DND-41 (cell line): ENCODE data around the gene SALL1.

Experiments
- EZH2 ChIP-seq: IDR thresholded peaks from 3 replicates; pipeline ENCODE4 v1.6.1; 2012; ENCODE audit warnings: borderline replicate concordance, low read depth, mild to moderate bottlenecking, moderate library complexity, low read length, inconsistent platforms; ENCODE audit not compliant: severe bottlenecking
- TF ChIP-seq, protein P1 (sequence below): IDR thresholded peaks from 2 replicates; pipeline ENCODE4 v1.5.1; 2012; ENCODE audit warnings: borderline replicate concordance, low read length, moderate library complexity, mild to moderate bottlenecking; ENCODE audit not compliant: poor library complexity, severe bottlenecking; ENCODE audit errors: extremely low read depth

DNA sequence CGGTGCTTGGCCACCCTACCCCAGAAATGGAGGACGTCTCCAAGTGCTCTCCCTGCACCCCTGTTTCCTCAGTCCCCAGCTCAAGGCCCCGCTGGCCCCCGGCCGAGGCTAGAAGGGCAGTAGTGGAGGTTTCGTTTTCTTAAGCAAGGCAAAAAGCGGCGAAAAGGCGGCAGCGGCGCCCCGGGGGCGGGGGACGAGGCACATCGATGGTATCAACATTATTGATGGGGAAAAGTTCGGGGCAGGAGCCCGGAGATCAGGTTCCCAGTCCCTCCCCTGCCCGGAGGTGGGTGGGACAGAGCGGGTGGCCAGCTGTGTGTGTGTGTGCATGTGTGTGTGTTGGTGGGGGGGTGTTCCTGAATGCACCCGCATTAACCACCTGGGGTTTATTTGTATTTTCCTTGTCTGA is 4.1 kb upstream of the SALL1 start:
- TF ChIP-seq, protein P1, sequence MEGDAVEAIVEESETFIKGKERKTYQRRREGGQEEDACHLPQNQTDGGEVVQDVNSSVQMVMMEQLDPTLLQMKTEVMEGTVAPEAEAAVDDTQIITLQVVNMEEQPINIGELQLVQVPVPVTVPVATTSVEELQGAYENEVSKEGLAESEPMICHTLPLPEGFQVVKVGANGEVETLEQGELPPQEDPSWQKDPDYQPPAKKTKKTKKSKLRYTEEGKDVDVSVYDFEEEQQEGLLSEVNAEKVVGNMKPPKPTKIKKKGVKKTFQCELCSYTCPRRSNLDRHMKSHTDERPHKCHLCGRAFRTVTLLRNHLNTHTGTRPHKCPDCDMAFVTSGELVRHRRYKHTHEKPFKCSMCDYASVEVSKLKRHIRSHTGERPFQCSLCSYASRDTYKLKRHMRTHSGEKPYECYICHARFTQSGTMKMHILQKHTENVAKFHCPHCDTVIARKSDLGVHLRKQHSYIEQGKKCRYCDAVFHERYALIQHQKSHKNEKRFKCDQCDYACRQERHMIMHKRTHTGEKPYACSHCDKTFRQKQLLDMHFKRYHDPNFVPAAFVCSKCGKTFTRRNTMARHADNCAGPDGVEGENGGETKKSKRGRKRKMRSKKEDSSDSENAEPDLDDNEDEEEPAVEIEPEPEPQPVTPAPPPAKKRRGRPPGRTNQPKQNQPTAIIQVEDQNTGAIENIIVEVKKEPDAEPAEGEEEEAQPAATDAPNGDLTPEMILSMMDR: no peak
- TF ChIP-seq EZH2: no peak
